ENCODE results near the gene DAG1. TPM values are rescaled to one million over a fixed set of nuclear protein-coding genes. Genes with fewer than 3 reads are reported as not detected.

The DAG1 gene
- total RNA-seq, 1 donor from 2014 or later = 84.3 TPM

GRCh38 chr3:49530231-49530630 lies 60.2 kb downstream of the DAG1 start:
- no peak for TF ChIP-seq CTCF (conservative IDR thresholded peaks at IDR 0.05)
- H3K27me3 Mint-ChIP-seq = no peaks in the 10 kb centered on the region
- no peaks in the 10 kb centered on the region for H3K9me3 Mint-ChIP-seq
- DNase-seq (ENCODE audit: extremely low spot score, unreplicated experiment) = no peak
- peaks cover 27% of the 10 kb centered on the region for H3K36me3 Mint-ChIP-seq
- H3K4me1 Mint-ChIP-seq (ENCODE audit: unreplicated experiment) = peaks cover 6% of the 10 kb centered on the region
- H3K27ac Mint-ChIP-seq = peak overlapping the region; percentile 75
- no peak overlapping the region for H3K4me3 Mint-ChIP-seq

- no peak for DNase-seq (ENCODE audit: extremely low spot score, unreplicated experiment)
- TF ChIP-seq CTCF (conservative IDR thresholded peaks at IDR 0.05) = no peak
- H3K36me3 Mint-ChIP-seq = peaks cover 25% of the 10 kb centered on the region
- H3K4me1 Mint-ChIP-seq (ENCODE audit: unreplicated experiment) = peaks cover 11% of the 10 kb centered on the region
- no peak overlapping the region for H3K4me3 Mint-ChIP-seq
- H3K9me3 Mint-ChIP-seq = no peaks in the 10 kb centered on the region
- peak overlapping the region; percentile 75 for H3K27ac Mint-ChIP-seq
- H3K27me3 Mint-ChIP-seq = no peaks in the 10 kb centered on the region
These were observed 60.6 kb downstream of the DAG1 start for GRCh38 chr3:49530701-49531100.

- no peak for TF ChIP-seq CTCF (conservative IDR thresholded peaks at IDR 0.05)
- no peak for DNase-seq (ENCODE audit: extremely low spot score, unreplicated experiment)
- H3K4me3 Mint-ChIP-seq = no peak overlapping the region
These were observed 61.2 kb downstream of the DAG1 start for GRCh38 chr3:49531218-49531617.

GRCh38 chr3:49531715-49532114 lies 61.6 kb downstream of the DAG1 start:
- H3K4me1 Mint-ChIP-seq (ENCODE audit: unreplicated experiment) = peaks cover 11% of the 10 kb centered on the region
- no peak for DNase-seq (ENCODE audit: extremely low spot score, unreplicated experiment)
- H3K36me3 Mint-ChIP-seq = peaks cover 25% of the 10 kb centered on the region
- peak overlapping the region; percentile 70 for H3K27ac Mint-ChIP-seq
- no peaks in the 10 kb centered on the region for H3K27me3 Mint-ChIP-seq
- no peaks in the 10 kb centered on the region for H3K9me3 Mint-ChIP-seq
- no peak for TF ChIP-seq CTCF (conservative IDR thresholded peaks at IDR 0.05)
- H3K4me3 Mint-ChIP-seq = no peak overlapping the region

More at GRCh38 chr3:49531218-49531617, 61.2 kb downstream of the DAG1 start:
- H3K9me3 Mint-ChIP-seq = no peaks in the 10 kb centered on the region
- H3K27ac Mint-ChIP-seq = no peak overlapping the region
- H3K36me3 Mint-ChIP-seq = peaks cover 25% of the 10 kb centered on the region
- no peaks in the 10 kb centered on the region for H3K27me3 Mint-ChIP-seq
- H3K4me1 Mint-ChIP-seq (ENCODE audit: unreplicated experiment) = peaks cover 11% of the 10 kb centered on the region

GRCh38 chr3:49533031-49533430 lies 63.0 kb downstream of the DAG1 start:
- H3K9me3 Mint-ChIP-seq = no peaks in the 10 kb centered on the region
- TF ChIP-seq CTCF (conservative IDR thresholded peaks at IDR 0.05) = no peak
- no peak overlapping the region for H3K27ac Mint-ChIP-seq

More at GRCh38 chr3:49533031-49533430, 63.0 kb downstream of the DAG1 start:
- H3K36me3 Mint-ChIP-seq = peaks cover 20% of the 10 kb centered on the region
- H3K4me1 Mint-ChIP-seq (ENCODE audit: unreplicated experiment) = peaks cover 11% of the 10 kb centered on the region
- no peaks in the 10 kb centered on the region for H3K27me3 Mint-ChIP-seq
- no peak overlapping the region for H3K4me3 Mint-ChIP-seq
- no peak for DNase-seq (ENCODE audit: extremely low spot score, unreplicated experiment)
